K562 (cell line): ENCODE data around the gene AGPAT1. TPM values are rescaled to one million over a fixed set of nuclear protein-coding genes. Genes with fewer than 3 reads are reported as not detected.

Experiments
- ADNP ChIP-seq: fragments of 200-800 bp; sonication (Bioruptor generic); IDR thresholded peaks from 2 replicates; pipeline ENCODE4 v1.6.1; 2016; ENCODE audit warnings: missing genetic modification characterization, missing compliant biosample characterization
- ASH1L ChIP-seq: fragments of 450-650 bp; IDR thresholded peaks from 2 replicates; pipeline ENCODE4 v1.6.1; 2018; ENCODE audit warnings: borderline replicate concordance, mild to moderate bottlenecking, low read depth; ENCODE audit not compliant: partially characterized antibody
- ATF7 ChIP-seq: fragments of 450-650 bp; IDR thresholded peaks from 2 replicates; pipeline ENCODE4 v1.7.1; 2014; ENCODE audit warnings: mild to moderate bottlenecking, moderate library complexity
- CHAMP1 ChIP-seq: fragments of 450-650 bp; IDR thresholded peaks from 2 replicates; pipeline ENCODE4 v1.6.1; 2016; ENCODE audit warnings: mild to moderate bottlenecking
- CREB1 ChIP-seq, 2 experiments: sonication (generic) in 1 of 2; formaldehyde crosslinking in 1 of 2; IDR thresholded peaks; 2 replicates each; pipeline versions ENCODE4 v1.6.1 to v1.8.0; 2012 to 2022; ENCODE audit warnings: inconsistent platforms in 1 of 2, mild to moderate bottlenecking in 1 of 2, missing genetic modification reagents in 1 of 2, moderate library complexity in 1 of 2
- ELF1 ChIP-seq: fragments of 200-800 bp; sonication (Bioruptor generic); IDR thresholded peaks from 2 replicates; pipeline ENCODE4 v1.6.1; 2016; ENCODE audit warnings: missing genetic modification characterization, missing compliant biosample characterization
- FOSL1 ChIP-seq: fragments of 200-800 bp; sonication (Bioruptor generic); conservative IDR thresholded peaks from 2 replicates; pipeline ENCODE4 v1.6.1; 2016; ENCODE audit warnings: missing genetic modification characterization, missing compliant biosample characterization
- KDM1A ChIP-seq, 2 experiments: fragments of 450-650 bp; IDR thresholded peaks; 2 replicates each; pipeline ENCODE4 v1.6.1; 2016; ENCODE audit warnings: mild to moderate bottlenecking in 2 of 2
- MTA2 ChIP-seq: fragments of 450-650 bp; IDR thresholded peaks from 2 replicates; pipeline ENCODE4 v1.6.1; 2016; ENCODE audit warnings: low read depth
- NCOA6 ChIP-seq: fragments of 450-650 bp; IDR thresholded peaks from 2 replicates; pipeline ENCODE4 v1.6.1; 2017; ENCODE audit warnings: mild to moderate bottlenecking
- NFIX ChIP-seq: fragments of 250-450 bp; sonication (Bioruptor Pico); IDR thresholded peaks from 2 replicates; pipeline ENCODE4 v1.4.0; 2020; ENCODE audit warnings: low read depth, mild to moderate bottlenecking, moderate library complexity
- POLR3A ChIP-seq: IDR thresholded peaks from 2 replicates; pipeline ENCODE4 v1.6.1; 2011; ENCODE audit warnings: borderline replicate concordance, mild to moderate bottlenecking, moderate library complexity; ENCODE audit not compliant: insufficient read length, insufficient read depth; ENCODE audit errors: extremely low read depth
- POU5F1 ChIP-seq: fragments of 150-350 bp; IDR thresholded peaks from 2 replicates; pipeline ENCODE4 v1.6.1; 2014; ENCODE audit warnings: borderline replicate concordance, low read length, low read depth, mild to moderate bottlenecking; ENCODE audit not compliant: partially characterized antibody
- RFX7 ChIP-seq: fragments of 250-450 bp; sonication (Bioruptor Pico); IDR thresholded peaks from 2 replicates; pipeline ENCODE4 v1.5.1; 2021; ENCODE audit warnings: mild to moderate bottlenecking
- SAP30 ChIP-seq: fragments of 200-600 bp; sonication (generic); IDR thresholded peaks from 2 replicates; pipeline ENCODE4 v1.6.1; 2012; ENCODE audit warnings: borderline replicate concordance, low read depth, mild to moderate bottlenecking, moderate library complexity, low read length, control low read depth, inconsistent platforms; ENCODE audit not compliant: insufficient read depth, poor library complexity, severe bottlenecking
- SMARCC2 ChIP-seq: fragments of 450-650 bp; IDR thresholded peaks from 2 replicates; pipeline ENCODE4 v1.6.1; 2017; ENCODE audit warnings: antibody characterized with exemption, moderate library complexity, mild to moderate bottlenecking, low read depth
- THAP7 ChIP-seq: fragments of 250-450 bp; sonication (Bioruptor Pico); IDR thresholded peaks from 2 replicates; pipeline ENCODE4 v1.5.0; 2021
- U2AF1 ChIP-seq: fragments of 200-400 bp; formaldehyde crosslinking; optimal IDR thresholded peaks from 2 replicates; pipeline ENCODE3; 2017; ENCODE audit warnings: mild to moderate bottlenecking, low read depth, low read length, moderate library complexity
- ZNF134 ChIP-seq: fragments of 250-450 bp; sonication (Bioruptor Pico); conservative IDR thresholded peaks from 2 replicates; pipeline ENCODE4 v1.4.0; 2020
- ZNF398 ChIP-seq: fragments of 250-450 bp; sonication (Bioruptor Pico); IDR thresholded peaks from 2 replicates; pipeline ENCODE4 v1.8.0; 2021; ENCODE audit warnings: moderate library complexity, mild to moderate bottlenecking, inconsistent platforms
- ZNF408 ChIP-seq: fragments of 250-450 bp; sonication (Bioruptor Pico); IDR thresholded peaks from 2 replicates; pipeline ENCODE4 v1.4.0; 2020; ENCODE audit warnings: low read depth, mild to moderate bottlenecking, moderate library complexity
- ZNF589 ChIP-seq: fragments of 200-800 bp; sonication (Bioruptor generic); IDR thresholded peaks from 2 replicates; pipeline ENCODE4 v1.6.1; 2016; ENCODE audit warnings: low read depth, missing genetic modification characterization, missing compliant biosample characterization
- ZNF644 ChIP-seq: fragments of 200-800 bp; sonication (Bioruptor generic); IDR thresholded peaks from 2 replicates; pipeline ENCODE4 v1.6.1; 2016; ENCODE audit warnings: low read depth, missing genetic modification characterization, missing compliant biosample characterization
- polyA plus RNA-seq, 8 experiments: library from polyadenylated mRNA; depleted of rRNA in 4 of 8; stranded (reverse) in 5 of 8; unstranded in 3 of 8; fragments of >200 nt; fragmentation: Nextera tagmentation in 2 of 8; fragmentation: Illumina TruSeq in 1 of 8; extraction: Ambion mirVana in 2 of 8; extraction: Trizol in 1 of 8; gene quantifications; 2 replicates each; pipeline versions ENCODE4 v1.2.1 to v1.2.3, GENCODE V29; 2011 to 2014; ENCODE audit warnings: inconsistent platforms in 1 of 8, missing spikeins in 1 of 8
- total RNA-seq, 7 experiments: library from RNA; depleted of rRNA in 6 of 7; stranded (reverse); fragments of >200 nt in 6 of 7; fragmentation: Illumina TruSeq in 2 of 7; extraction: Trizol in 2 of 7; gene quantifications; 2 replicates each; pipeline versions ENCODE4 v1.2.1 to v1.2.3, GENCODE V29; 2011 to 2021; ENCODE audit warnings: low replicate concordance in 1 of 7

The AGPAT1 gene
- total and polyA plus RNA-seq, 9 of the 15 experiments (the other 6 are each of a cell fraction or from before 2014, with no cell fraction given): 37.9 to 176 (median 69.4) TPM

GRCh38 chr6:32127717-32128592, 47.9 kb downstream of the AGPAT1 start, which contains the start of gene ATF6B (continued):
- TF ChIP-seq ZNF398 (no peak), SMARCC2 (0 out of 2 replicates have a peak, but pooled peaks have one; percentile 21), CHAMP1 (no peak), NCOA6 (no peak), ZNF644 (tag) (no peak), ADNP (tag) (no peak), ASH1L (peak; percentile 81), THAP7 (CRISPR knock-in tag) (no peak), POU5F1 (no peak), ELF1 (tag) (peak; percentile 97), U2AF1 (no peak), KDM1A (IDR thresholded peaks at IDR 0.05) (no peak), ATF7 (peak; percentile 75), SAP30 (peak; percentile 83), RFX7 (CRISPR knock-in tag) (no peak), CREB1 (IDR thresholded peaks at IDR 0.05) (peak; percentile 70), CREB1 (CRISPR knock-in tag; IDR thresholded peaks at IDR 0.05) (peak; percentile 47; the same call in 1 of the 2 replicates), ZNF408 (CRISPR knock-in tag) (no peak), FOSL1 (peak; percentile 58), NFIX (CRISPR knock-in tag) (no peak), MTA2 (no peak), ZNF589 (CRISPR knock-in tag) (no peak), ZNF134 (CRISPR knock-in tag) (no peak), POLR3A (no peak)
